HG03354 (cell line): ENCODE results near the gene SLC25A27.
"Not testable (repeated sequence)": the region's sequence is repeated elsewhere in the genome, so short reads cannot be mapped to it uniquely, and the experiment has no call there.

ENCODE experiments used
- ATAC-seq: cut with Tn5 transposase; IDR thresholded peaks from one replicate; pipeline ENCODE4 v1.9.1; 2021; ENCODE audit warnings: mild to moderate bottlenecking; ENCODE audit not compliant: unreplicated experiment, poor library complexity, severe bottlenecking

The SLC25A27 gene

DNA sequence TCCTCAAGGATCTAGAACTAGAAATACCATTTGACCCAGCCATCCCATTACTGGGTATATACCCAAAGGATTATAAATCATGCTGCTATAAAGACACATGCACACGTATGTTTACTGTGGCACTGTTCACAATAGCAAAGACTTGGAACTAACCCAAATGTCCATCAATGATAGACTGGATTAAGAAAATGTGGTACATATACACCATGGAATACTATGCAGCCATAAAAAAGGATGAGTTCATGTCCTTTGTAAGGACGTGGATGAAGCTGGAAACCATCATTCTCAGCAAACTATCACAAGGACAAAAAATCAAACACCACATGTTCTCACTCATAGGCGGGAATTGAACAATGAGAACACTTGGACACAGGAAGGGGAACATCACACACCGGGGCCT is 4.7 kb upstream of the SLC25A27 start:
- ATAC-seq: not testable (repeated sequence)

- ATAC-seq: no peak
Observed at GRCh38 chr6:46648869-46649492, 3.8 kb upstream of the SLC25A27 start.

- ATAC-seq: no peak
Observed at GRCh38 chr6:46651006-46651405, 1.8 kb upstream of the SLC25A27 start.

GRCh38 chr6:46651816-46652215 is 959 bp upstream of the SLC25A27 start:
- ATAC-seq: no peak

DNA sequence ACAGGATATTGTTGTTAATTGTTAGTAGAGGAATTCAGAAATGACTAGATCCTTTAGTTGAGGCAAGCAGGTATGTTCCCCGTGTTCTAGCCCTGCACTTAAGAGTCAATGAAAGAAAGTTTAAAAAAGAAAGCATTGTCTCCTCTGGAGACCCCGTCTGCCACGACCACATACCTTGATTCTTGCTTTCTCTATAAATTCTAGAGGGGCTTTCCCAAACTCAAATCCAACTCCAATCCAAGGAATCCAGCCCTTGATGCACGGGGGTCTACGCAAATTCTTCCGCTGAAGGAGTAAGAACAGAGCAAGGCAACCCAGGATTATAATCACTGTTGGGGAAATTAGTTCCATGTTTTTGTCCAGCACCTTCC is 558 bp upstream of the SLC25A27 start:
- no peak for ATAC-seq

GRCh38 chr6:46653439-46654195 is 842 bp downstream of the SLC25A27 start:
- ATAC-seq: no peak

GRCh38 chr6:46655803-46656202 is 3.0 kb downstream of the SLC25A27 start:
- ATAC-seq: no peak

GRCh38 chr6:46657642-46658041 is 4.9 kb downstream of the SLC25A27 start:
- ATAC-seq: no peak

DNA sequence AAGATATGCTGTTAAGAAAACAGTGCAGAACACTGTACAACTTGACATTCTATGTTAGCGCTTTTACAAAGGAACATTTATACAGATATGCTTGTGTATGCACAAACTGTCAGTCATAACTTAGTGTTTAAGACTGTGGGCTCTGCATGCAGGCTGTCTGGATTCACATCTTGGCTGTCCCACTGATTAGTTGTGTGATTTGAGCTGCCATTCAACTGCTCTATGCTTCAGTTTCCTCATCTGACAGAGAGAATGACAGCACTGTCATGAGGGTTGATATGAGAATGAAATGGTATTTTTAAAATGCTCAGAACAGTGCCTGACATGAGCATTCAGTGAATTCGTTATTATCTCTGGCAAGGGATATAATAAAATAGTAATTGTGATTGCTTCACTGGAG is 8.7 kb downstream of the SLC25A27 start:
- no peak for ATAC-seq

DNA sequence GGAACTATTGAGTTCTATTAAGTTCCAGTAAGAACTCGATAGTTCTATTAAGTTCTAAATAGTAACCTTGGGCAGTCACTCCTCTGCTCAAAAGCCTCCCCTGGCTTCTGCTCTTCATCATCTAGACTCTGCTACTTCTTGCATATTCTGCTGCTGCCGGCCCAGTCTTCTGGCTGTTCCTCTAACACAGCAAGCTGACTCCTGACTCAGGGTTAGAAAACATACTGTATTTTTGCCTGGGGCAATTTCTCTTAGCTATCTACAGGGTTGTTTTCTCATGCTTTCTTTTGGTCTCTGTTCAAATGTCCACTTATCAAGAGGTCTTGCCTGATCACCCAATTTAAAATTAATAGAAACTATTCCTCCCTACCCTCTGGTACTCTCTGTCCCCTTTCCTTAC is 14.6 kb downstream of the SLC25A27 start:
- ATAC-seq: no peak

- ATAC-seq: no peak
Observed at GRCh38 chr6:46674410-46674809, 21.6 kb downstream of the SLC25A27 start.

DNA sequence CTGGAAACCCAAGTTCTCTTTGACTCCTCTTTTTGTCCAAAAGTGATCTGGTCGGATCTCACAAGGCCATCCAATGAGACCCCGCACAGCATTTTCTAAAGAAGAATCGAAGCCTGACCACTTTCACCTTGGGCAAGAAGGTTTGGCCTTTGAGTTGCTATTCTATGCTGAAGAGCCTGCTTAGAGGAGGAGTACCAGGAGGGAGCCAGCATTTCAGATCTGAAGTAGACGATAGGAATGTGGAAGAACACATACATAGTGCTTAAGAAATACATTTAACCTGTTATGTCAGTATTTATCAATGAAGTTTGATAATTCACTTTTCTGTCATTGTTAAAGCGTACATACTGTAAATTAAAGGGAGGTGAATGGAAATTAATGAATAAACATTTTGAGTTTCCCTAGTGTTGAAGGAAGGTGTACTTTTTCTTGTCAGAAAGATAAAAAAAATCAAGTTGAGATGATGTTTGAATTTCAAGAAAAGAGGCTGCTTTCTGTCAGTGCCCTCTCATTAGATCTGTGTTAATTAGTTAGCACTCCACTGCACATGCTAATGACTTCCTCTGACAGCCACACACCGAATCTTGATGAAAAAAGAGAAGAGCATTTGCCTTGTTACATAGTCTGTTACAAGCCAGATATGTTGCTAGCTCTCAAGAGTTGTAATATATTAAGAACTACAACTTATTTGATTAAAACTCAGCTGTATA is 24.0 kb downstream of the SLC25A27 start:
- ATAC-seq: no peak

DNA sequence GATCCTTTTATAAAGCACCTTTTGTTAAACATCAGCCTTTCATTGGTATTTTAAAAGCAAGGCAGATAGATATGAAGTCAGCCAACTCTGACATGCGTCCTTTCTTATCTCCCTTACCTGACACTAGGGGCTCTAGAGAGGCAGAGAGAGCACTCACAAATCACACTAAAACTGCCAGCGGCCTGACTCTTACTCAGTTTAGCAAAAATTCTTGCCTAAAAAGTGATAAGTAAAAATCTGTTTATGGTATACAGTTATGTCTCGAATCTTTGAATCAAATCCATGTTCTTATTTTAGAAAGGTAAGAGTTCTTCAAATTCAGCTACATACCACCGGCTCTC is 24.5 kb downstream of the SLC25A27 start:
- no peak for ATAC-seq

DNA sequence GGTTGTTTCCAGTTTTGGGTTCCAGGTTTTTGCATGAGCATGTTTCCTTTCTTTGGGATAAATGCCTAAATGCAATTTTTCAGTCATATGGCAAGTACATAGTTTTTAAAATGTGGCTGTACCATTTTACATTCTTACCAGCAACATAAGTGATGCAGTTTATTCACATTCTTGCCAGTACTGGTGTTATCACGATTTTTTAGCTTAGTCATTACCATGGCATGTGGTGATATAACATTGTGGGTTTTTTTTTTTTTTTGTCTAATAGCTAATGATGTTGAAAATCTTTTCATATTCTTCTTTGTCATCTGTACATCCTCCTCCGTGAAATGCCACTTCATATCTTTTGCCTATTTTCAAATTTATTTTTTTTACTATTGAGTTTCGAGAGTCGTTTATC is 32.0 kb downstream of the SLC25A27 start:
- ATAC-seq: no peak

GRCh38 chr6:46687619-46688097 is 34.9 kb downstream of the SLC25A27 start, which contains the start of gene TDRD6:
TSS of gene TDRD6 (plus strand) at chr6:46687885. CDS start at chr6:46688129, 244 bp downstream.
- ATAC-seq: no peak

DNA sequence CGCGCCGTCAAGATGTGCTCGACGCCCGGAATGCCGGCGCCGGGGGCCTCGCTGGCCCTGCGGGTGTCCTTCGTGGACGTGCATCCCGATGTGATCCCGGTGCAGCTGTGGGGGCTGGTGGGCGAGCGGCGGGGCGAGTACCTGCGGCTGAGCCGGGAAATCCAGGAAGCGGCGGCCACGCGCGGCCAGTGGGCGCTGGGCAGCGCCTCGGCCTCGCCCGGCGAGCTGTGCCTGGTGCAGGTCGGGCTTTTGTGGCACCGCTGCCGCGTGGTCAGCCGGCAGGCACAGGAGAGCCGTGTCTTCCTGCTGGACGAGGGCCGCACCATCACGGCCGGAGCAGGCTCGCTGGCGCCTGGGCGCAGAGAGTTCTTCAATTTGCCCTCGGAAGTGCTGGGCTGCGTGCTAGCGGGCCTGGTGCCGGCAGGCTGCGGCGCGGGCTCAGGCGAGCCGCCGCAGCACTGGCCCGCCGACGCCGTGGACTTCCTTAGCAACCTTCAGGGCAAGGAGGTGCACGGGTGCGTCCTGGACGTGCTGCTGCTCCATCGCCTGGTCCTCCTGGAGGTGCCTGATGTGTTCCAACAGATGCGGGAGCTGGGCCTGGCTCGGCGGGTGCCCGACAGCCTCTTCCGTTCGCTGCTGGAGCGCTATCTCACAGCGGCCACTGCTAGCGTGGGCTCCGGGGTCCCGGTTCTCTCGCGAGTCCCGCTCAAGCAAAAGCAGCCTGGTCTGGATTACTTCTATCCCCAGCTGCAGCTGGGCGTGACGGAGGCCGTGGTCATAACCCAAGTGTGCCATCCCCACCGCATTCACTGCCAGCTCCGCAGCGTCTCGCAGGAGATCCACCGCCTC is 35.6 kb downstream of the SLC25A27 start:
- ATAC-seq: no peak

GRCh38 chr6:46688966-46689335 is 36.2 kb downstream of the SLC25A27 start:
- no peak for ATAC-seq

DNA sequence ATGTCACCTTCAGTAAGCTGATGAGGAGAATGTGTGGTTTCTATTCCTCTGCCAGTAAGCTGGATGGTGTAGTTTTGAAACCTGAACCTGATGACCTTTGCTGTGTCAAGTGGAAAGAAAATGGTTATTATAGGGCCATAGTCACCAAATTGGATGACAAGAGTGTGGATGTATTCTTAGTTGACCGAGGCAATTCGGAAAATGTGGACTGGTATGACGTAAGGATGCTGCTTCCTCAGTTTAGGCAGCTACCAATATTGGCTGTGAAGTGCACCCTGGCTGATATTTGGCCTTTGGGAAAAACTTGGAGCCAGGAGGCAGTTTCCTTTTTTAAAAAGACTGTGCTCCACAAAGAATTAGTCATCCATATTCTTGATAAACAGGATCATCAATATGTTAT is 36.9 kb downstream of the SLC25A27 start:
- ATAC-seq: no peak

DNA sequence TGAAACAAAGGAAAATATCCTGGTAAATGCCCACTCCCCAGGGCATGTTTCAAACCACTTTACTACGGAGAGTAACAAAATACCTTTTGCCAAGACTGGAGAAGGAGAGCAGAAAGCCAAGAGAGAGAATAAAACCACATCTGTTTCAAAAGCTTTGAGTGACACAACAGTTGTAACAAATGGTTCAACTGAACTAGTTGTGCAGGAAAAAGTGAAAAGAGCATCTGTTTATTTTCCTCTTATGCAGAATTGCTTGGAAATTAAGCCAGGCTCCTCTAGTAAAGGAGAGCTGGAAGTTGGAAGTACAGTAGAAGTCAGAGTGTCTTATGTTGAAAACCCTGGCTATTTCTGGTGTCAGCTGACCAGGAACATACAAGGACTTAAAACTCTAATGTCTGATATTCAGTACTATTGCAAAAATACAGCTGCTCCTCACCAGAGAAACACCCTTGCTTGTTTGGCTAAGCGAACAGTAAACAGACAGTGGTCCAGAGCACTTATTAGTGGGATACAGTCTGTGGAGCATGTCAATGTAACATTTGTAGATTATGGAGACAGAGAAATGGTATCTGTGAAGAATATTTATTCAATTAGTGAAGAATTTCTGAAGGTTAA is 37.5 kb downstream of the SLC25A27 start:
- no peak for ATAC-seq
